Measurements from ENCODE around the gene PRKCD. TPM values are rescaled to one million over a fixed set of nuclear protein-coding genes. Genes with fewer than 3 reads are reported as not detected.
A peak's percentile ranks its signal among the peaks of the same experiment; 100 is the strongest.

The PRKCD gene
- total RNA-seq, 1 donor from 2014 or later: 1.4 TPM

- DNase-seq (ENCODE audit: low read depth): no peak
These were observed 27.7 kb downstream of the PRKCD start for GRCh38 chr3:53188720-53189119.

- DNase-seq (ENCODE audit: low read depth): no peak
These were observed 28.3 kb downstream of the PRKCD start for GRCh38 chr3:53189276-53189675.

- no peak for DNase-seq (ENCODE audit: low read depth)
These were observed 29.6 kb downstream of the PRKCD start for GRCh38 chr3:53190659-53191058.

- no peak for DNase-seq (ENCODE audit: low read depth)
These were observed 30.9 kb downstream of the PRKCD start for GRCh38 chr3:53191836-53192480.

- no peak for DNase-seq (ENCODE audit: low read depth)
These were observed 31.6 kb downstream of the PRKCD start for GRCh38 chr3:53192608-53193007.

- no peak for DNase-seq (ENCODE audit: low read depth)
These were observed 32.6 kb downstream of the PRKCD start for GRCh38 chr3:53193466-53194209.

GRCh38 chr3:53194210-53195065, 33.4 kb downstream of the PRKCD start:
- peak; percentile 81 for DNase-seq (ENCODE audit: low read depth)

GRCh38 chr3:53195066-53195450, 34.0 kb downstream of the PRKCD start:
- DNase-seq (ENCODE audit: low read depth): no peak

GRCh38 chr3:53195602-53196574, 34.9 kb downstream of the PRKCD start:
- peak; percentile 36 for DNase-seq (ENCODE audit: low read depth)

GRCh38 chr3:53196575-53197407, 35.8 kb downstream of the PRKCD start:
- DNase-seq (ENCODE audit: low read depth): no peak

- DNase-seq (ENCODE audit: low read depth): no peak
These were observed 37.4 kb downstream of the PRKCD start for GRCh38 chr3:53198256-53198977.

GRCh38 chr3:53198996-53199395, 38.0 kb downstream of the PRKCD start:
- DNase-seq (ENCODE audit: low read depth): no peak

- no peak for DNase-seq (ENCODE audit: low read depth)
These were observed 38.8 kb downstream of the PRKCD start for GRCh38 chr3:53199834-53200233.

GRCh38 chr3:53200501-53201498, 39.8 kb downstream of the PRKCD start:
- DNase-seq (ENCODE audit: low read depth): no peak

- DNase-seq (ENCODE audit: low read depth): peak; percentile 35
These were observed 41.5 kb downstream of the PRKCD start for GRCh38 chr3:53202331-53203015.

GRCh38 chr3:53211706-53212702, 51.0 kb downstream of the PRKCD start:
- no peak for DNase-seq (ENCODE audit: low read depth)
